GM21717 (cell line): ENCODE results near the gene CAVIN2.

ENCODE experiments used
- ATAC-seq: cut with Tn5 transposase; IDR thresholded peaks from one replicate; pipeline ENCODE4 v1.9.1; 2021; ENCODE audit warnings: mild to moderate bottlenecking, moderate library complexity; ENCODE audit not compliant: unreplicated experiment

Gene CAVIN2

GRCh38 chr2:191840921-191841320 lies 6.0 kb downstream of the CAVIN2 start:
- no peak for ATAC-seq

- no peak for ATAC-seq
Measured at GRCh38 chr2:191839918-191840804, 6.7 kb downstream of the CAVIN2 start.

- ATAC-seq, result no peak
Measured at GRCh38 chr2:191838526-191838925, 8.4 kb downstream of the CAVIN2 start.

- no peak for ATAC-seq
Measured at GRCh38 chr2:191836853-191837769, 9.8 kb downstream of the CAVIN2 start.

- ATAC-seq, result no peak
Measured at GRCh38 chr2:191836471-191836852, 10.4 kb downstream of the CAVIN2 start.

- ATAC-seq, result no peak
Measured at GRCh38 chr2:191835539-191836350, 11.1 kb downstream of the CAVIN2 start.

- ATAC-seq, result no peak
Measured at GRCh38 chr2:191835100-191835499, 11.8 kb downstream of the CAVIN2 start.

GRCh38 chr2:191833356-191833755 lies 13.5 kb downstream of the CAVIN2 start:
- no peak for ATAC-seq

GRCh38 chr2:191832668-191833067 lies 14.2 kb downstream of the CAVIN2 start:
- no peak for ATAC-seq

- no peak for ATAC-seq
Measured at GRCh38 chr2:191831410-191831994, 15.4 kb downstream of the CAVIN2 start.

- ATAC-seq, result no peak
Measured at GRCh38 chr2:191824398-191824797, 22.5 kb downstream of the CAVIN2 start.

- no peak for ATAC-seq
Measured at GRCh38 chr2:191821078-191821477, 25.8 kb downstream of the CAVIN2 start.

- no peak for ATAC-seq
Measured at GRCh38 chr2:191818725-191819350, 28.1 kb downstream of the CAVIN2 start.

GRCh38 chr2:191818133-191818532 lies 28.8 kb downstream of the CAVIN2 start:
- no peak for ATAC-seq

GRCh38 chr2:191815010-191815409 lies 31.9 kb downstream of the CAVIN2 start:
- no peak for ATAC-seq

GRCh38 chr2:191813943-191814342 lies 32.9 kb downstream of the CAVIN2 start:
- no peak for ATAC-seq

- ATAC-seq, result peak; percentile 79
Measured at GRCh38 chr2:191811807-191812602, 34.9 kb downstream of the CAVIN2 start.

- ATAC-seq, result no peak
Measured at GRCh38 chr2:191806396-191806795, 40.5 kb downstream of the CAVIN2 start.

- no peak for ATAC-seq
Measured at GRCh38 chr2:191804766-191805165, 42.1 kb downstream of the CAVIN2 start.
